HepG2 (cell line): ENCODE measurements around the gene COG5.

Source experiments
- ARID3A ChIP-seq: IDR thresholded peaks from 2 replicates; pipeline ENCODE4 v1.6.1; 2012; ENCODE audit warnings: low read depth, low read length, improper control_type of control experiment
- ATF2 ChIP-seq: sonication (generic); formaldehyde crosslinking; IDR thresholded peaks from 2 replicates; pipeline ENCODE4 v1.4.0; 2020; ENCODE audit warnings: missing genetic modification reagents
- CTCF ChIP-seq: sonication (generic); formaldehyde crosslinking; IDR thresholded peaks from 2 replicates; pipeline ENCODE4 v1.5.0; 2020; ENCODE audit warnings: mild to moderate bottlenecking, missing genetic modification reagents, moderate library complexity
- FOXK1 ChIP-seq: sonication (generic); formaldehyde crosslinking; IDR thresholded peaks from 2 replicates; pipeline ENCODE4 v1.4.0; 2020; ENCODE audit warnings: low read depth, missing genetic modification reagents, borderline replicate concordance
- JUND ChIP-seq: sonication (generic); formaldehyde crosslinking; IDR thresholded peaks from 2 replicates; pipeline ENCODE4 v1.8.0; 2022; ENCODE audit warnings: mild to moderate bottlenecking, missing genetic modification reagents
- MAFK ChIP-seq, 2 experiments: IDR thresholded peaks in 1 of 2; conservative IDR thresholded peaks in 1 of 2; 2 replicates each; pipeline ENCODE4 v1.6.1; 2011; ENCODE audit warnings: improper control_type of control experiment in 2 of 2, low read length in 2 of 2
- NR2F6 ChIP-seq, 2 experiments: IDR thresholded peaks; 2 replicates each; pipeline ENCODE4 v1.6.1; 2016; ENCODE audit warnings: antibody characterized with exemption in 1 of 2, mild to moderate bottlenecking in 1 of 2
- PATZ1 ChIP-seq: sonication (generic); formaldehyde crosslinking; IDR thresholded peaks from 2 replicates; pipeline ENCODE4 v1.4.0; 2020; ENCODE audit warnings: missing genetic modification reagents
- POLR2AphosphoS2 ChIP-seq: IDR thresholded peaks from 2 replicates; pipeline ENCODE4 v1.6.1; 2011; ENCODE audit warnings: low read depth, low read length, improper control_type of control experiment
- TCF7L2 ChIP-seq: IDR thresholded peaks from 2 replicates; pipeline ENCODE4 v1.6.1; 2011; ENCODE audit warnings: mild to moderate bottlenecking, low read depth, low read length, moderate library complexity
- TIGD3 ChIP-seq: sonication (generic); formaldehyde crosslinking; IDR thresholded peaks from 2 replicates; pipeline ENCODE4 v1.5.1; 2020; ENCODE audit warnings: mild to moderate bottlenecking, missing genetic modification reagents, borderline replicate concordance
- ZNF274 ChIP-seq: sonication (generic); formaldehyde crosslinking; IDR thresholded peaks from 2 replicates; pipeline ENCODE4 v1.5.1; 2020; ENCODE audit warnings: mild to moderate bottlenecking, missing genetic modification reagents

GRCh38 chr7:107394831-107395230 is 168.9 kb downstream of the COG5 start:
- no peak for TF ChIP-seq POLR2AphosphoS2
- no peak for TF ChIP-seq NR2F6 (IDR thresholded peaks at IDR 0.05)
- TF ChIP-seq NR2F6 (CRISPR knock-in tag; IDR thresholded peaks at IDR 0.05), result no peak
- TF ChIP-seq PATZ1 (CRISPR knock-in tag), result no peak
- no peak for TF ChIP-seq ARID3A
- no peak for TF ChIP-seq MAFK (conservative IDR thresholded peaks at IDR 0.05 in 1 of 2, IDR thresholded peaks at IDR 0.05 in 1 of 2; ENCODE audit: low read length in 2 of 2)
- TF ChIP-seq ZNF274 (CRISPR knock-in tag), result no peak
- TF ChIP-seq CTCF (CRISPR knock-in tag), result no peak
- TF ChIP-seq ATF2, result no peak
- TF ChIP-seq JUND (CRISPR knock-in tag), result no peak
- TF ChIP-seq TIGD3, result no peak
- TF ChIP-seq FOXK1 (CRISPR knock-in tag), result no peak
- no peak for TF ChIP-seq TCF7L2
